SK-N-SH (cell line): Measurements from ENCODE around the gene SLC15A1. TPM values are rescaled to one million over a fixed set of nuclear protein-coding genes. Genes with fewer than 3 reads are reported as not detected.

Experiments
- CTCF ChIA-PET: fragments of 300-600, 350-600 bp; formaldehyde crosslinking; extraction: SDS; loops from one replicate; lab custom pipeline; 2021; lab: Yijun Ruan, JAX
- POLR2A ChIA-PET: fragments of 350-600 bp; sonication (Branson Sonifier 250); formaldehyde crosslinking; extraction: SDS; loops from one replicate; lab custom pipeline; 2020; ENCODE audit warnings: antibody characterized with exemption, inconsistent platforms; lab: Yijun Ruan, JAX
- DNase-seq: peaks from one replicate; pipeline ENCODE4 v3.0.0; 2012
- H2AFZ ChIP-seq: fragments of 200-600 bp; sonication (generic); 2 replicates; pipeline ENCODE4 v1.8.1; 2016; ENCODE audit warnings: antibody characterized with exemption, mild to moderate bottlenecking, low read depth
- H3F3A ChIP-seq: fragments of 200-600 bp; sonication (generic); replicated peaks from 2 replicates; pipeline ENCODE3; 2016; ENCODE audit warnings: antibody characterized with exemption, mild to moderate bottlenecking; ENCODE audit not compliant: insufficient read depth
- H3K27ac ChIP-seq, 2 experiments: fragments of 200-500 bp in 1 of 2; fragments of 200-600 bp in 1 of 2; sonication (Bioruptor generic) in 1 of 2; sonication (generic), shearing (Covaris generic) in 1 of 2; 2 replicates each; pipeline versions ENCODE4 v1.5.1 to v1.6.1; 2014 to 2016; ENCODE audit warnings: low read depth in 2 of 2, inconsistent platforms in 1 of 2, low read length in 1 of 2, mild to moderate bottlenecking in 1 of 2, mixed read lengths in 1 of 2
- H3K27me3 ChIP-seq: fragments of 200-600 bp; sonication (generic), shearing (Covaris generic); 2 replicates; pipeline ENCODE4 v1.6.1; 2016; ENCODE audit warnings: mixed run types; ENCODE audit not compliant: insufficient read depth
- H3K36me3 ChIP-seq, 2 experiments: fragments of 200-500 bp in 1 of 2; fragments of 200-600 bp in 1 of 2; sonication (Bioruptor generic) in 1 of 2; sonication (generic) in 1 of 2; replicated peaks in 1 of 2; 2 replicates each; pipeline versions ENCODE3 to v1.5.1; 2014 to 2016; ENCODE audit warnings: low read length in 1 of 2, mild to moderate bottlenecking in 1 of 2; ENCODE audit not compliant: insufficient read depth in 2 of 2, control insufficient read depth in 1 of 2
- H3K4me1 ChIP-seq, 2 experiments: fragments of 200-500 bp in 1 of 2; fragments of 200-600 bp in 1 of 2; sonication (Bioruptor generic) in 1 of 2; sonication (generic), shearing (Covaris generic) in 1 of 2; 2 replicates each; pipeline versions ENCODE4 v1.5.1 to v1.6.1; 2014 to 2016; ENCODE audit warnings: low read depth in 1 of 2, low read length in 1 of 2, mixed run types in 1 of 2; ENCODE audit not compliant: insufficient read depth in 2 of 2, control insufficient read depth in 1 of 2
- H3K4me2 ChIP-seq: fragments of 200-600 bp; sonication (generic), shearing (Covaris generic); 2 replicates; pipeline ENCODE4 v1.6.1; 2017; ENCODE audit warnings: mixed run types
- H3K4me3 ChIP-seq, 2 experiments: fragments of 200-500 bp in 1 of 2; fragments of 200-600 bp in 1 of 2; sonication (Bioruptor generic) in 1 of 2; sonication (generic), shearing (Covaris generic) in 1 of 2; 2 replicates each; pipeline versions ENCODE4 v1.5.1 to v1.8.1; 2014 to 2016; ENCODE audit warnings: low read depth in 2 of 2, inconsistent platforms in 1 of 2, low read length in 1 of 2, mild to moderate bottlenecking in 1 of 2, mixed read lengths in 1 of 2, moderate library complexity in 1 of 2
- H3K79me2 ChIP-seq: fragments of 200-600 bp; sonication (generic); 2 replicates; pipeline ENCODE4 v1.8.1; 2017; ENCODE audit warnings: mild to moderate bottlenecking; ENCODE audit not compliant: insufficient read depth
- H3K9ac ChIP-seq: fragments of 200-600 bp; sonication (generic); 2 replicates; pipeline ENCODE4 v1.6.1; 2017; ENCODE audit warnings: mixed run types
- H3K9me2 ChIP-seq: fragments of 200-600 bp; sonication (generic); 2 replicates; pipeline ENCODE4 v1.6.1; 2017; ENCODE audit warnings: mixed run types
- H3K9me3 ChIP-seq: fragments of 200-600 bp; sonication (generic); 2 replicates; pipeline ENCODE4 v1.6.1; 2017; ENCODE audit warnings: mixed run types, mild to moderate bottlenecking, moderate library complexity
- H4K20me1 ChIP-seq: fragments of 200-600 bp; sonication (generic); 2 replicates; pipeline ENCODE4 v1.6.1; 2017; ENCODE audit warnings: mild to moderate bottlenecking, mixed run types; ENCODE audit not compliant: insufficient read depth
- FOXJ3 ChIP-seq: sonication (generic); formaldehyde crosslinking; IDR thresholded peaks from 2 replicates; pipeline ENCODE4 v1.5.1; 2020; ENCODE audit warnings: mild to moderate bottlenecking, missing genetic modification reagents
- GABPA ChIP-seq: IDR thresholded peaks from 2 replicates; pipeline ENCODE4 v1.4.0; 2012; ENCODE audit warnings: low read depth, mild to moderate bottlenecking
- JUND ChIP-seq: IDR thresholded peaks from 2 replicates; pipeline ENCODE4 v1.4.0; 2012
- MEF2A ChIP-seq: IDR thresholded peaks from 2 replicates; pipeline ENCODE4 v1.4.0; 2012; ENCODE audit warnings: low read depth, borderline replicate concordance
- RAD21 ChIP-seq: IDR thresholded peaks from 2 replicates; pipeline ENCODE4 v1.6.1; 2012; ENCODE audit warnings: mild to moderate bottlenecking, low read length
- RCOR1 ChIP-seq: fragments of 150-350 bp; IDR thresholded peaks from 2 replicates; pipeline ENCODE4 v1.6.1; 2017; ENCODE audit warnings: antibody characterized with exemption, low read length
- RFX5 ChIP-seq: IDR thresholded peaks from 2 replicates; pipeline ENCODE4 v1.6.1; 2012; ENCODE audit warnings: mild to moderate bottlenecking, improper control_type of control experiment, low read length
- SIN3A ChIP-seq: IDR thresholded peaks from 2 replicates; pipeline ENCODE4 v1.6.1; 2012; ENCODE audit warnings: low read depth, mild to moderate bottlenecking, low read length, moderate library complexity, borderline replicate concordance
- TAF1 ChIP-seq: IDR thresholded peaks from 2 replicates; pipeline ENCODE4 v1.6.1; 2012; ENCODE audit warnings: low read depth, mild to moderate bottlenecking, low read length, moderate library complexity, borderline replicate concordance
- TEAD4 ChIP-seq: IDR thresholded peaks from 2 replicates; pipeline ENCODE4 v1.4.0; 2012; ENCODE audit warnings: mild to moderate bottlenecking, borderline replicate concordance; ENCODE audit not compliant: insufficient read depth
- USF2 ChIP-seq: fragments of 150-350 bp; IDR thresholded peaks from 2 replicates; pipeline ENCODE4 v1.6.1; 2017; ENCODE audit warnings: antibody characterized with exemption, low read length, low read depth, borderline replicate concordance
- YY1 ChIP-seq: IDR thresholded peaks from 2 replicates; pipeline ENCODE4 v1.4.0; 2012; ENCODE audit warnings: low read depth, mild to moderate bottlenecking
- WGBS: methylation state at CpG from one replicate; pipeline ENCODE4 v1.1.6; 2017; ENCODE audit warnings: low lambda C conversion rate; 5-methylcytosine and 5-hydroxymethylcytosine counted together
- polyA plus RNA-seq, 3 experiments: library from polyadenylated mRNA; depleted of rRNA; stranded (reverse); fragments of >200 nt; gene quantifications; 2 replicates each; pipeline ENCODE4 v1.2.3, GENCODE V29; 2012

The SLC15A1 gene
- polyA plus RNA-seq, 1 of the 3 experiments (the other 2 are of a cell fraction) = not detected

- no peak for DNase-seq
- H3K4me2 ChIP-seq = no peak overlapping the region
- H3K4me3 ChIP-seq = no peak overlapping the region
- no peaks in the 10 kb centered on the region; the same call in 1 of the 2 replicates for H3K27me3 ChIP-seq
- H3K9ac ChIP-seq = no peak overlapping the region
- H3K9me3 ChIP-seq = no peaks in the 10 kb centered on the region
- H3K9me2 ChIP-seq = no peaks in the 10 kb centered on the region
- POLR2A ChIA-PET = no interaction called here
- no peak for TF ChIP-seq MEF2A
- TF ChIP-seq FOXJ3 (CRISPR knock-in tag) = no peak
- no peak for TF ChIP-seq YY1
- no peak for TF ChIP-seq GABPA
- no peak for TF ChIP-seq JUND
- no peak for TF ChIP-seq SIN3A
- H3K27ac ChIP-seq = no peak overlapping the region
- H3F3A ChIP-seq = no peaks in the 10 kb centered on the region
- H3K36me3 ChIP-seq = no peaks in the 10 kb centered on the region
- H2AFZ ChIP-seq = no peak overlapping the region
- no peaks in the 10 kb centered on the region; a peak in 1 of 4 replicates for H3K4me1 ChIP-seq
- WGBS = 57% methylated on average over 3 of the region's 20 CpGs
- H3K79me2 ChIP-seq = no peaks in the 10 kb centered on the region
- no peaks in the 10 kb centered on the region for H4K20me1 ChIP-seq
- CTCF ChIA-PET = no interaction called here
These were observed 21.4 kb upstream of the SLC15A1 start for GRCh38 chr13:98773921-98774320.

GRCh38 chr13:98772794-98773452, 20.5 kb upstream of the SLC15A1 start:
- no peaks in the 10 kb centered on the region for H3K79me2 ChIP-seq
- no peaks in the 10 kb centered on the region; the same call in 1 of the 2 replicates for H3K27me3 ChIP-seq
- no peaks in the 10 kb centered on the region for H3K9me3 ChIP-seq
- 82% methylated on average over 11 of the region's 12 CpGs for WGBS
- DNase-seq = peak; percentile 30
- H3K4me2 ChIP-seq = no peak overlapping the region
- H3F3A ChIP-seq = no peaks in the 10 kb centered on the region
- no peak overlapping the region for H3K27ac ChIP-seq
- no peak overlapping the region for H3K9ac ChIP-seq
- no peaks in the 10 kb centered on the region for H3K9me2 ChIP-seq
- POLR2A ChIA-PET = no interaction called here
- no peak overlapping the region for H2AFZ ChIP-seq
- H3K4me1 ChIP-seq = no peaks in the 10 kb centered on the region; a peak in 1 of 4 replicates
- H3K4me3 ChIP-seq = no peak overlapping the region
- no peak for TF ChIP-seq USF2
- TF ChIP-seq, all 33 proteins: peak for 0
- CTCF ChIA-PET = no interaction called here
- Histone ChIP-seq H4K20me1 (no peaks in the 10 kb centered on the region), H3K36me3 (no peaks in the 10 kb centered on the region)

GRCh38 chr13:98771838-98772611, 19.6 kb upstream of the SLC15A1 start:
- no peaks in the 10 kb centered on the region for H3K9me2 ChIP-seq
- H3K4me3 ChIP-seq = no peak overlapping the region
- CTCF ChIA-PET = no interaction called here
- H3K79me2 ChIP-seq = no peaks in the 10 kb centered on the region
- no peak overlapping the region for H3K9ac ChIP-seq
- H4K20me1 ChIP-seq = no peaks in the 10 kb centered on the region
- DNase-seq = no peak
- H3K27ac ChIP-seq = no peak overlapping the region
- WGBS = 70% methylated on average over 16 of the region's 16 CpGs
- no peaks in the 10 kb centered on the region; a peak in 1 of 4 replicates for H3K4me1 ChIP-seq
- TF ChIP-seq RCOR1 (no peak), RAD21 (no peak), MEF2A (no peak), TEAD4 (no peak), RFX5 (no peak), TAF1 (no peak)
- TF ChIP-seq, all 33 proteins: peak for 0
- Histone ChIP-seq H3K9me3 (no peaks in the 10 kb centered on the region), H3K36me3 (no peaks in the 10 kb centered on the region), H2AFZ (no peak overlapping the region), H3F3A (no peaks in the 10 kb centered on the region), H3K27me3 (no peaks in the 10 kb centered on the region; the same call in 1 of the 2 replicates), H3K4me2 (no peak overlapping the region)
- POLR2A ChIA-PET = no interaction called here
